Measurements from ENCODE around the gene CYP4V2.

DNA sequence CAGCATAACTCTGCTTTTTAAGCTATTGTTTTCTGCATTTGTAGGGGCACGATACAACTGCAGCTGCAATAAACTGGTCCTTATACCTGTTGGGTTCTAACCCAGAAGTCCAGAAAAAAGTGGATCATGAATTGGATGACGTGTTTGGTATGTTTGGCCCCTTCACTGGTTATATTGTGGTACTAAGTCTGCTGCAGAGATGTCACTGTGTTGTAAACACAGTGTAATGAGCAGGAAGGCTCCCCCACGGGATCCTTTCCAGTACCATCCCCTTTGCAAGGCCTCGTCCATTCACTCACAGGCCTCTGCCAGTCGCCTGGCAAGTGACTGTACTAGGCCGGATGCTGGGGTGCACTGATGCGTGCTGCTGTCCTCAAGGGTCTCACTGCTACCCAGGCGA lies 13.8 kb downstream of the CYP4V2 start:
- TF ChIP-seq MYBL2 (CRISPR knock-in tag; IDR thresholded peaks at IDR 0.05) (no peak), CTCF (IDR thresholded peaks at IDR 0.05) (no peak), TEAD4 (CRISPR knock-in tag; IDR thresholded peaks at IDR 0.05) (no peak), PREB (CRISPR knock-in tag; IDR thresholded peaks at IDR 0.05; ENCODE audit: borderline replicate concordance) (no peak), ATF3 (CRISPR knock-in tag; conservative IDR thresholded peaks at IDR 0.05) (no peak), ELF4 (CRISPR knock-in tag; IDR thresholded peaks at IDR 0.05; ENCODE audit: low read depth) (no peak), CREM (CRISPR knock-in tag; IDR thresholded peaks at IDR 0.05) (no peak), HMGXB4 (CRISPR knock-in tag; IDR thresholded peaks at IDR 0.05) (no peak), FOXP1 (CRISPR knock-in tag; IDR thresholded peaks at IDR 0.05; ENCODE audit: borderline replicate concordance) (no peak), NR2C2 (CRISPR knock-in tag; IDR thresholded peaks at IDR 0.05) (no peak), RELA (CRISPR knock-in tag; IDR thresholded peaks at IDR 0.05; ENCODE audit: borderline replicate concordance) (no peak), TEAD1 (CRISPR knock-in tag; IDR thresholded peaks at IDR 0.05) (no peak), USF2 (CRISPR knock-in tag; IDR thresholded peaks at IDR 0.05) (no peak)
- TF ChIP-seq, protein P1, sequence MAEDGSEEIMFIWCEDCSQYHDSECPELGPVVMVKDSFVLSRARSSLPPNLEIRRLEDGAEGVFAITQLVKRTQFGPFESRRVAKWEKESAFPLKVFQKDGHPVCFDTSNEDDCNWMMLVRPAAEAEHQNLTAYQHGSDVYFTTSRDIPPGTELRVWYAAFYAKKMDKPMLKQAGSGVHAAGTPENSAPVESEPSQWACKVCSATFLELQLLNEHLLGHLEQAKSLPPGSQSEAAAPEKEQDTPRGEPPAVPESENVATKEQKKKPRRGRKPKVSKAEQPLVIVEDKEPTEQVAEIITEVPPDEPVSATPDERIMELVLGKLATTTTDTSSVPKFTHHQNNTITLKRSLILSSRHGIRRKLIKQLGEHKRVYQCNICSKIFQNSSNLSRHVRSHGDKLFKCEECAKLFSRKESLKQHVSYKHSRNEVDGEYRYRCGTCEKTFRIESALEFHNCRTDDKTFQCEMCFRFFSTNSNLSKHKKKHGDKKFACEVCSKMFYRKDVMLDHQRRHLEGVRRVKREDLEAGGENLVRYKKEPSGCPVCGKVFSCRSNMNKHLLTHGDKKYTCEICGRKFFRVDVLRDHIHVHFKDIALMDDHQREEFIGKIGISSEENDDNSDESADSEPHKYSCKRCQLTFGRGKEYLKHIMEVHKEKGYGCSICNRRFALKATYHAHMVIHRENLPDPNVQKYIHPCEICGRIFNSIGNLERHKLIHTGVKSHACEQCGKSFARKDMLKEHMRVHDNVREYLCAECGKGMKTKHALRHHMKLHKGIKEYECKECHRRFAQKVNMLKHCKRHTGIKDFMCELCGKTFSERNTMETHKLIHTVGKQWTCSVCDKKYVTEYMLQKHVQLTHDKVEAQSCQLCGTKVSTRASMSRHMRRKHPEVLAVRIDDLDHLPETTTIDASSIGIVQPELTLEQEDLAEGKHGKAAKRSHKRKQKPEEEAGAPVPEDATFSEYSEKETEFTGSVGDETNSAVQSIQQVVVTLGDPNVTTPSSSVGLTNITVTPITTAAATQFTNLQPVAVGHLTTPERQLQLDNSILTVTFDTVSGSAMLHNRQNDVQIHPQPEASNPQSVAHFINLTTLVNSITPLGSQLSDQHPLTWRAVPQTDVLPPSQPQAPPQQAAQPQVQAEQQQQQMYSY (CRISPR knock-in tag; IDR thresholded peaks at IDR 0.05), result no peak
